Measurements from ENCODE around the gene IL1RAPL1.

IL1RAPL1 gene

GRCh38 chrX:29040160-29040559 lies 452.9 kb downstream of the IL1RAPL1 start:
- no peaks in the 10 kb centered on the region for H3K4me1 ChIP-seq (ENCODE audit: insufficient read depth, low read length, poor library complexity, severe bottlenecking)
- H3K4me2 ChIP-seq (ENCODE audit: low read depth, low read length, poor library complexity, severe bottlenecking), result no peak overlapping the region
- TF ChIP-seq EZH2phosphoT487 (IDR thresholded peaks at IDR 0.05; ENCODE audit: borderline replicate concordance), result no peak
- TF ChIP-seq, protein P1, sequence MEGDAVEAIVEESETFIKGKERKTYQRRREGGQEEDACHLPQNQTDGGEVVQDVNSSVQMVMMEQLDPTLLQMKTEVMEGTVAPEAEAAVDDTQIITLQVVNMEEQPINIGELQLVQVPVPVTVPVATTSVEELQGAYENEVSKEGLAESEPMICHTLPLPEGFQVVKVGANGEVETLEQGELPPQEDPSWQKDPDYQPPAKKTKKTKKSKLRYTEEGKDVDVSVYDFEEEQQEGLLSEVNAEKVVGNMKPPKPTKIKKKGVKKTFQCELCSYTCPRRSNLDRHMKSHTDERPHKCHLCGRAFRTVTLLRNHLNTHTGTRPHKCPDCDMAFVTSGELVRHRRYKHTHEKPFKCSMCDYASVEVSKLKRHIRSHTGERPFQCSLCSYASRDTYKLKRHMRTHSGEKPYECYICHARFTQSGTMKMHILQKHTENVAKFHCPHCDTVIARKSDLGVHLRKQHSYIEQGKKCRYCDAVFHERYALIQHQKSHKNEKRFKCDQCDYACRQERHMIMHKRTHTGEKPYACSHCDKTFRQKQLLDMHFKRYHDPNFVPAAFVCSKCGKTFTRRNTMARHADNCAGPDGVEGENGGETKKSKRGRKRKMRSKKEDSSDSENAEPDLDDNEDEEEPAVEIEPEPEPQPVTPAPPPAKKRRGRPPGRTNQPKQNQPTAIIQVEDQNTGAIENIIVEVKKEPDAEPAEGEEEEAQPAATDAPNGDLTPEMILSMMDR (conservative IDR thresholded peaks at IDR 0.05; ENCODE audit: low read length), result no peak
- no peaks in the 10 kb centered on the region for H3K27me3 ChIP-seq (ENCODE audit: insufficient read depth, low read length, poor library complexity, severe bottlenecking)
- H2AFZ ChIP-seq (ENCODE audit: low read length), result no peak overlapping the region
- H3F3A ChIP-seq (ENCODE audit: low read depth), result no peaks in the 10 kb centered on the region
- H3K79me2 ChIP-seq (ENCODE audit: insufficient read depth, low read length), result no peaks in the 10 kb centered on the region
- H3K36me3 ChIP-seq (ENCODE audit: insufficient read depth, low read length), result no peaks in the 10 kb centered on the region
- no peaks in the 10 kb centered on the region for H3K9me3 ChIP-seq (ENCODE audit: insufficient read depth, low read depth, low read length)
- no peaks in the 10 kb centered on the region for H3K9me2 ChIP-seq (replicated peaks; ENCODE audit: low read depth, low read length)
- no peaks in the 10 kb centered on the region for H4K20me1 ChIP-seq (ENCODE audit: insufficient read depth, low read length, poor library complexity, severe bottlenecking)
- no peak overlapping the region for H3K9ac ChIP-seq (ENCODE audit: low read depth, low read length, poor library complexity, severe bottlenecking)
- H3K4me3 ChIP-seq (ENCODE audit: low read length, poor library complexity, severe bottlenecking), result no peak overlapping the region

DNA sequence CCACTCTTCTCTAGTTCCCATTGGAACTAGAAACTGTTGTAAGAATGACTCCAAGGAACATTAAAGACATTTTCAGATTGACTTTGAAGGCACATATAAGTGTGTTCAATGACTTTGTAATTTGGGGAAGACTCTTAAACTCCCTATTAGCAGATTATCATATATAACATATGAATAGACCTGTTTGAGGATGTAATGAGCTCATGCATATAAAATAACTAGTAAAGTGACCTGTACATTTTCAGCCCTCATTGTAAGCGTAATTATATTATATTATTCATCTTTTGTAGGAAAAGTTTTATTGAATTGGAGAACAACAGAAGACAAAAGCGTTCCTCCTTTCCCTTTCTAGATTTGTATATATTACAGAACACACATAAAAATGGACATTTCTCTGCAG lies 455.1 kb downstream of the IL1RAPL1 start:
- TF ChIP-seq, protein P1 (conservative IDR thresholded peaks at IDR 0.05; ENCODE audit: low read length), result no peak
- no peak for TF ChIP-seq EZH2phosphoT487 (IDR thresholded peaks at IDR 0.05; ENCODE audit: borderline replicate concordance)
- Histone ChIP-seq H3K4me1 (ENCODE audit: insufficient read depth, low read length, poor library complexity, severe bottlenecking) (no peaks in the 10 kb centered on the region), H4K20me1 (ENCODE audit: insufficient read depth, low read length, poor library complexity, severe bottlenecking) (no peaks in the 10 kb centered on the region), H3K79me2 (ENCODE audit: insufficient read depth, low read length) (no peaks in the 10 kb centered on the region), H3K36me3 (ENCODE audit: insufficient read depth, low read length) (no peaks in the 10 kb centered on the region), H3K4me3 (ENCODE audit: low read length, poor library complexity, severe bottlenecking) (no peak overlapping the region), H3F3A (ENCODE audit: low read depth) (no peaks in the 10 kb centered on the region), H3K9ac (ENCODE audit: low read depth, low read length, poor library complexity, severe bottlenecking) (no peak overlapping the region), H3K4me2 (ENCODE audit: low read depth, low read length, poor library complexity, severe bottlenecking) (no peak overlapping the region), H3K9me3 (ENCODE audit: insufficient read depth, low read depth, low read length) (no peaks in the 10 kb centered on the region), H2AFZ (ENCODE audit: low read length) (no peak overlapping the region), H3K9me2 (replicated peaks; ENCODE audit: low read depth, low read length) (no peaks in the 10 kb centered on the region), H3K27me3 (ENCODE audit: insufficient read depth, low read length, poor library complexity, severe bottlenecking) (no peaks in the 10 kb centered on the region)

DNA sequence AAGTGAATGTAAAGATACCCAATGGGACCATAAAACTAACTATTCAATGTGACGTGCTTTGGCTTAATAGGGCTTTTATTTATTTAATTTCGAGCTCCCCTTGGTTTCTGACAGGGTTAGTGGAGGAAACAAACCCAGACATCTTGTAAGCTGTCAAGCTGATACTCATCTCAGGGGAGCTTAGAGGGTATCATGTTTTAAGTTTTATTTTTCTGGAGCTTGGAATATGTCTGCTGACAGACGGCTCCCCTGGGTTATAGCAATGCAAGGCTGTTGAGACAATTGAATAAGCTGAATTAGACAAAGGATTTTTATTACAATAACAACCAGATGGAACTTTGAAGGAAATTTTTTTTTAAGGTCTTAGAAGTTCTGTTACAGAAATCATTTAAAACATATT lies 456.5 kb downstream of the IL1RAPL1 start:
- Histone ChIP-seq H3K4me1 (ENCODE audit: insufficient read depth, low read length, poor library complexity, severe bottlenecking) (no peaks in the 10 kb centered on the region), H3K9me2 (replicated peaks; ENCODE audit: low read depth, low read length) (no peaks in the 10 kb centered on the region), H2AFZ (ENCODE audit: low read length) (no peak overlapping the region), H3K4me2 (ENCODE audit: low read depth, low read length, poor library complexity, severe bottlenecking) (no peak overlapping the region), H3K9ac (ENCODE audit: low read depth, low read length, poor library complexity, severe bottlenecking) (no peak overlapping the region), H3K9me3 (ENCODE audit: insufficient read depth, low read depth, low read length) (no peaks in the 10 kb centered on the region), H3K79me2 (ENCODE audit: insufficient read depth, low read length) (no peaks in the 10 kb centered on the region), H3F3A (ENCODE audit: low read depth) (no peaks in the 10 kb centered on the region), H3K4me3 (ENCODE audit: low read length, poor library complexity, severe bottlenecking) (no peak overlapping the region), H3K27me3 (ENCODE audit: insufficient read depth, low read length, poor library complexity, severe bottlenecking) (no peaks in the 10 kb centered on the region), H3K36me3 (ENCODE audit: insufficient read depth, low read length) (no peaks in the 10 kb centered on the region), H4K20me1 (ENCODE audit: insufficient read depth, low read length, poor library complexity, severe bottlenecking) (no peaks in the 10 kb centered on the region)
- no peak for TF ChIP-seq EZH2phosphoT487 (IDR thresholded peaks at IDR 0.05; ENCODE audit: borderline replicate concordance)
- TF ChIP-seq, protein P1 (conservative IDR thresholded peaks at IDR 0.05; ENCODE audit: low read length), result no peak
